Sigmoid colon (tissue), 7 donors: ENCODE results near the gene C16orf46. TPM values are rescaled to one million over a fixed set of nuclear protein-coding genes. Genes with fewer than 3 reads are reported as not detected.

Experiments
- DNase-seq: peaks from one replicate; pipeline ENCODE4 v3.0.0-alpha.2; 2019
- H3K27ac ChIP-seq, 4 donors: fragments of 200-600 bp; sonication (generic); one replicate each; pipeline ENCODE4 v1.5.1; 2016 to 2019; ENCODE audit warnings: mild to moderate bottlenecking in 1 of 4
- H3K27me3 ChIP-seq, 3 donors: fragments of 200-600 bp; sonication (generic); one replicate each; pipeline ENCODE4 v1.5.1; 2019; ENCODE audit warnings: mild to moderate bottlenecking in 1 of 3
- H3K36me3 ChIP-seq, 4 donors: fragments of 200-600 bp; sonication (generic); one replicate each; pipeline ENCODE4 v1.5.1; 2016 to 2019
- H3K4me1 ChIP-seq, 4 donors: fragments of 200-600 bp; sonication (generic); one replicate each; pipeline ENCODE4 v1.5.1; 2017 to 2019
- H3K4me3 ChIP-seq, 4 donors: fragments of 200-600 bp; sonication (generic); one replicate each; pipeline ENCODE4 v1.5.1; 2017 to 2019; ENCODE audit warnings: mild to moderate bottlenecking in 2 of 4, moderate library complexity in 1 of 4
- H3K9me3 ChIP-seq, 4 donors: fragments of 200-600 bp in 3 of 4; sonication (generic) in 3 of 4; one replicate each; pipeline versions ENCODE4 v1.5.1 to v1.6.1; 2013 to 2019
- EP300 ChIP-seq, 4 donors: sonication (generic); formaldehyde crosslinking; IDR thresholded peaks; one replicate each; pipeline ENCODE4 v1.6.1; 2017; ENCODE audit warnings: antibody characterized with exemption in 4 of 4
- POLR2A ChIP-seq, 2 donors: fragments of 450-650 bp; IDR thresholded peaks; one replicate each; pipeline ENCODE4 v1.6.1; 2016; ENCODE audit warnings: antibody characterized with exemption in 2 of 2, mild to moderate bottlenecking in 2 of 2, moderate library complexity in 2 of 2
- POLR2AphosphoS5 ChIP-seq, 4 donors: sonication (generic); formaldehyde crosslinking; IDR thresholded peaks; one replicate each; pipeline ENCODE4 v1.6.1; 2017; ENCODE audit warnings: antibody characterized with exemption in 4 of 4
- WGBS, 2 donors: extraction: QIAGEN DNeasy Blood & Tissue Kit; methylation state at CpG; one replicate each; pipeline ENCODE4 v1.1.7; 2013; 5-methylcytosine and 5-hydroxymethylcytosine counted together
- intact Hi-C: fragments of 100-400 bp; cut with DNase I; formaldehyde crosslinking; loops from one replicate; pipeline ENCODE4 v1.15.1; 2023
- polyA plus RNA-seq, 3 donors: library from polyadenylated mRNA; stranded (reverse); fragments of 200-250 nt; gene quantifications; one replicate each; pipeline ENCODE4 v1.2.3, GENCODE V29; 2013
- total RNA-seq, 4 donors: library from RNA; depleted of rRNA; stranded (reverse); fragments of >200 nt; gene quantifications; one replicate each; pipeline ENCODE4 v1.1.0, GENCODE V29; 2016
- TF ChIP-seq, protein P1 (sequence below), 4 experiments: fragments of 450-650 bp in 3 of 4; fragments of 200-600 bp in 1 of 4; IDR thresholded peaks; one replicate each; pipeline ENCODE4 v1.5.1; 2016 to 2019; ENCODE audit warnings: antibody characterized with exemption in 4 of 4, mild to moderate bottlenecking in 3 of 4, moderate library complexity in 2 of 4
- donor health status: healthy with polysubstance abuse.
- donor health status: Bipolar disorder and iron deficiency.
- donor health status: healthy.

The C16orf46 gene
- total and polyA plus RNA-seq, 7 donors: 0.27 to 1.1 (median 1.1) TPM; not detected in 4

DNA sequence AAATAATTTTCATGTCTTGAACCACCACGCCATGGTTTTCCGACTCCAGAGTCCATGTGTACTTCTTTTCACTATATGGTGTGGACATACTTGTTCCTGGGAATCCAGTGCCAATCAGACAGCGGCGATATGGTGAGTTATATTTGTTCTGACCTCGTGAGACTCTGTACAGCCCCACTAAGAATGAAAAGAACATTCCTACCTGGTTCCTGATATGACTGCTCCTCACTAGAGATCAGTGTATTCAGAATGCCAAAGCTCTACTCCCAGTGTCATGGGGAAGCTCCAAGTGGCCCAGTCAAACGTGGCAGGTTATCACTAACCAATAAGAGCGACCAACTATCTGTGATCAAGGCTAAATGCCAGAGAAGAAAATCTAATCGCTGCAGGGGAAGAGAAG, 6.1 kb downstream of the C16orf46 start:
- Histone ChIP-seq H3K27ac (no peak overlapping the region), H3K27me3 (no peaks in the 10 kb centered on the region), H3K36me3 (no peaks in the 10 kb centered on the region), H3K4me3 (no peak overlapping the region), H3K4me1 (no peaks in the 10 kb centered on the region), H3K9me3 (no peaks in the 10 kb centered on the region)
- TF ChIP-seq EP300 (IDR thresholded peaks at IDR 0.05): no peak
- no peak for TF ChIP-seq POLR2AphosphoS5 (IDR thresholded peaks at IDR 0.05)
- TF ChIP-seq, protein P1, sequence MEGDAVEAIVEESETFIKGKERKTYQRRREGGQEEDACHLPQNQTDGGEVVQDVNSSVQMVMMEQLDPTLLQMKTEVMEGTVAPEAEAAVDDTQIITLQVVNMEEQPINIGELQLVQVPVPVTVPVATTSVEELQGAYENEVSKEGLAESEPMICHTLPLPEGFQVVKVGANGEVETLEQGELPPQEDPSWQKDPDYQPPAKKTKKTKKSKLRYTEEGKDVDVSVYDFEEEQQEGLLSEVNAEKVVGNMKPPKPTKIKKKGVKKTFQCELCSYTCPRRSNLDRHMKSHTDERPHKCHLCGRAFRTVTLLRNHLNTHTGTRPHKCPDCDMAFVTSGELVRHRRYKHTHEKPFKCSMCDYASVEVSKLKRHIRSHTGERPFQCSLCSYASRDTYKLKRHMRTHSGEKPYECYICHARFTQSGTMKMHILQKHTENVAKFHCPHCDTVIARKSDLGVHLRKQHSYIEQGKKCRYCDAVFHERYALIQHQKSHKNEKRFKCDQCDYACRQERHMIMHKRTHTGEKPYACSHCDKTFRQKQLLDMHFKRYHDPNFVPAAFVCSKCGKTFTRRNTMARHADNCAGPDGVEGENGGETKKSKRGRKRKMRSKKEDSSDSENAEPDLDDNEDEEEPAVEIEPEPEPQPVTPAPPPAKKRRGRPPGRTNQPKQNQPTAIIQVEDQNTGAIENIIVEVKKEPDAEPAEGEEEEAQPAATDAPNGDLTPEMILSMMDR (IDR thresholded peaks at IDR 0.05): no peak
- no peak for TF ChIP-seq POLR2A (IDR thresholded peaks at IDR 0.05)
- no peak for DNase-seq
- WGBS, 2 donors: 80 to 82% methylated on average over 8 of the region's 8 CpGs
- intact Hi-C loops: no loop called here

DNA sequence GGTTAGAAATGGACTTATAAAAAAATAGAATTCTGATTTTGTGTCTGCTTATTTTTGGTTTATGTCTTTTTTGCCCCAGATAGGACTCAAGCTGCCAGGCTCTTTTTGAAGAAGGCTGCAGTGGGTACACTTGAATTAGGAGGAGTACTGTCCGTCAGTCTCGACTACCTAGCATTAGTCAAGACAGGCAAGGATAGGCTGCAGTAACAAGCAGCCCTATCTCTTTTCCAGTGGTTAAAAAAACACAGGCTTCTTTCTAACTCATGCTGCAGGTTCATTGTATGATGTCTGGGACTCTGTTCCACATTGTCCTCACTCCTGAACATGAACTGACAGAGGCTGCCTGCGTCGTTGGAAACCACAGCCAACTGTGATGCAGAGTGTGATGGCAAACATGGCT, 8.0 kb downstream of the C16orf46 start:
- no peak for DNase-seq
- H3K27me3 ChIP-seq: no peaks in the 10 kb centered on the region
- TF ChIP-seq POLR2A (IDR thresholded peaks at IDR 0.05) (no peak), POLR2AphosphoS5 (IDR thresholded peaks at IDR 0.05) (no peak), EP300 (IDR thresholded peaks at IDR 0.05) (no peak)
- TF ChIP-seq, protein P1 (IDR thresholded peaks at IDR 0.05): no peak
- WGBS, 2 donors: 95% methylated on average over 4 of the region's 4 CpGs
- intact Hi-C loops: no loop called here
- no peak overlapping the region for H3K4me3 ChIP-seq
- no peak overlapping the region for H3K27ac ChIP-seq
- no peaks in the 10 kb centered on the region for H3K9me3 ChIP-seq
- H3K4me1 ChIP-seq: no peaks in the 10 kb centered on the region
- H3K36me3 ChIP-seq: no peaks in the 10 kb centered on the region

DNA sequence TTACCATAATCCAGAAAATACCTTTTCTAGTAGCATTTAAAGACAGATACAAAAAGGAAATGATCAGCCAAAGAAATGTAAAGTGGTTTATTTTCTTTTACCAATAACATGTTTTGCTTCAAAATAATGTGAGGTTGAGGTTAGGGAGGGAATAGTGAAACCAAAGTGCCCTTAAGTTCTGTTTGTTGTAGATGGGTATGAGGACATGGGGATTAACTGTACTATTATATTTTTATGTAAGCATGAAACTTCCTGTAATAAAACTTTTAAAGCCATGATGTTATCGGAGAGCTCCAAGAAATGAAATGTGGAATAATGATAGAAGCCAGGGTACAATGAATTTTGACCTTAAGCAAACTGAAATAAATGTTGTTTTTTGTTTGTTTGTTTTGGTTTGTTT, 9.9 kb downstream of the C16orf46 start:
- intact Hi-C loops: no loop called here
- no peak for DNase-seq
- no peaks in the 10 kb centered on the region for H3K4me1 ChIP-seq
- no peaks in the 10 kb centered on the region for H3K27me3 ChIP-seq
- WGBS, 2 donors: 13 to 53% methylated on average over 1 of the region's 1 CpG
- H3K9me3 ChIP-seq: no peaks in the 10 kb centered on the region
- no peaks in the 10 kb centered on the region for H3K36me3 ChIP-seq
- no peak overlapping the region for H3K4me3 ChIP-seq
- no peak overlapping the region for H3K27ac ChIP-seq
- TF ChIP-seq POLR2AphosphoS5 (IDR thresholded peaks at IDR 0.05) (no peak), EP300 (IDR thresholded peaks at IDR 0.05) (no peak), POLR2A (IDR thresholded peaks at IDR 0.05) (no peak)
- TF ChIP-seq, protein P1 (IDR thresholded peaks at IDR 0.05): no peak

DNA sequence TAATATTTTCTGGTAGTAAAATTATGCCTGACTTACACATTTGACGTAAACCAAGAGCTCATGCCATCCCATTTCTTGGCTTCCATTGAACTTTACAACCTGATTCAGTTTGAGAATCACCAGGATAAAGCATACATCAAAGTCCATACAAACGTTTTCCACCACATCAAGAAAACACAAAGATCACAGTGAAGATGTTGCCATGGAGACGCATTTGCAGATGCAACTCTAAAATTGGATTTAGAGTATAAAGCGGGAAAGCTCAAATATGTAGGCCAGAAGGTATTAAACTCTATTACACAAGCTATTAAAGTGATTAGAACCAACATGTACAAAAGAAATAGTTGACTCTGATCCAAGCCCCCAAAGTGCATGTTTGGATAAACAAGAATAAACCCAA, 10.4 kb downstream of the C16orf46 start:
- intact Hi-C loops: no loop called here
- Histone ChIP-seq H3K36me3 (no peaks in the 10 kb centered on the region), H3K27me3 (no peaks in the 10 kb centered on the region), H3K9me3 (no peaks in the 10 kb centered on the region), H3K4me3 (no peak overlapping the region), H3K4me1 (no peaks in the 10 kb centered on the region), H3K27ac (no peak overlapping the region)
- no peak for DNase-seq
- TF ChIP-seq EP300 (IDR thresholded peaks at IDR 0.05): no peak
- 66 to 67% methylated on average over 4 of the region's 4 CpGs for WGBS, 2 donors

GRCh38 chr16:81061871-81062608, 15.0 kb downstream of the C16orf46 start:
- Histone ChIP-seq H3K27ac (no peak overlapping the region), H3K4me3 (no peak overlapping the region), H3K36me3 (no peaks in the 10 kb centered on the region), H3K9me3 (no peaks in the 10 kb centered on the region), H3K4me1 (no peaks in the 10 kb centered on the region), H3K27me3 (no peaks in the 10 kb centered on the region)
- TF ChIP-seq, protein P1 (IDR thresholded peaks at IDR 0.05): no peak
- TF ChIP-seq POLR2A (IDR thresholded peaks at IDR 0.05) (no peak), EP300 (IDR thresholded peaks at IDR 0.05) (no peak), POLR2AphosphoS5 (IDR thresholded peaks at IDR 0.05) (no peak)
- WGBS, 2 donors: 86 to 91% methylated on average over 10 of the region's 10 CpGs
- no peak for DNase-seq
- intact Hi-C loops: no loop called here
